PC-9 (cell line): Measurements from ENCODE around the gene SMIM14. TPM values are rescaled to one million over a fixed set of nuclear protein-coding genes. Genes with fewer than 3 reads are reported as not detected.

Source experiments
- BruUV-seq: library from RNA; stranded (reverse); fragments of 400-500 nt; replicated peaks from 2 replicates; lab custom pipeline; 2021; lab: Mats Ljungman, UMichigan
- CTCF ChIA-PET: fragments of 300-600 bp; sonication (Branson Sonifier 250); formaldehyde crosslinking; loops from one replicate; lab custom pipeline; 2022; ENCODE audit warnings: antibody characterized with exemption; lab: Charles Lee
- POLR2A ChIA-PET: fragments of 300-600 bp; sonication (Branson Sonifier 250); formaldehyde crosslinking; loops from one replicate; lab custom pipeline; 2022; ENCODE audit warnings: antibody characterized with exemption; ENCODE audit not compliant: unreplicated experiment; lab: Charles Lee
- DNase-seq, 2 experiments: peaks; one replicate each; pipeline versions ENCODE4 v3.0.0 to v3.0.0-alpha.2; 2015 to 2022; ENCODE audit warnings: mixed read lengths in 1 of 2
- H2AFZ ChIP-seq: fragments of 200-600 bp; sonication (generic); 2 replicates; pipeline ENCODE4 v1.8.1; 2017; ENCODE audit warnings: antibody characterized with exemption
- H3F3A ChIP-seq: fragments of 200-600 bp; sonication (generic); 2 replicates; pipeline ENCODE4 v1.8.1; 2017; ENCODE audit warnings: antibody characterized with exemption, mild to moderate bottlenecking, low read depth; ENCODE audit not compliant: insufficient read depth
- H3K27ac ChIP-seq: fragments of 200-600 bp; sonication (generic); 2 replicates; pipeline ENCODE4 v1.6.1; 2016; ENCODE audit warnings: mixed run types
- H3K27me3 ChIP-seq: fragments of 200-600 bp; sonication (generic); 2 replicates; pipeline ENCODE4 v1.6.1; 2016; ENCODE audit warnings: low read depth, mixed run types; ENCODE audit not compliant: insufficient read depth
- H3K36me3 ChIP-seq: fragments of 200-600 bp; sonication (generic); 2 replicates; pipeline ENCODE4 v1.6.1; 2016; ENCODE audit warnings: low read depth, mixed run types
- H3K4me1 ChIP-seq: fragments of 200-600 bp; sonication (generic); replicated peaks from 2 replicates; pipeline ENCODE4 v1.6.1; 2016; ENCODE audit warnings: mixed run types; ENCODE audit not compliant: insufficient read depth
- H3K4me2 ChIP-seq: fragments of 200-600 bp; sonication (generic); 2 replicates; pipeline ENCODE4 v1.6.1; 2017; ENCODE audit warnings: mixed run types
- H3K4me3 ChIP-seq: fragments of 200-600 bp; sonication (generic); 2 replicates; pipeline ENCODE4 v1.6.1; 2016; ENCODE audit warnings: mixed run types
- H3K79me2 ChIP-seq: fragments of 200-600 bp; sonication (generic); 2 replicates; pipeline ENCODE4 v1.6.1; 2017; ENCODE audit warnings: low read depth, mixed run types
- H3K9me2 ChIP-seq: fragments of 200-600 bp; sonication (generic); 2 replicates; pipeline ENCODE4 v1.8.1; 2017; ENCODE audit warnings: mild to moderate bottlenecking; ENCODE audit not compliant: insufficient read depth
- H3K9me3 ChIP-seq: fragments of 200-600 bp; sonication (generic); 2 replicates; pipeline ENCODE4 v1.8.1; 2016; ENCODE audit warnings: low read depth; ENCODE audit not compliant: insufficient read depth
- H4K20me1 ChIP-seq: fragments of 200-600 bp; sonication (generic); 2 replicates; pipeline ENCODE4 v1.8.1; 2017; ENCODE audit not compliant: insufficient read depth
- EZH2 ChIP-seq: fragments of 200-600 bp; sonication (generic); IDR thresholded peaks from 2 replicates; pipeline ENCODE4 v1.8.0; 2017; ENCODE audit warnings: antibody characterized with exemption, low read depth
- intact Hi-C: fragments of 100-400 bp; cut with micrococcal nuclease; formaldehyde crosslinking; loops from one replicate; pipeline ENCODE4 v1.10.0; 2022; ENCODE audit not compliant: unreplicated experiment
- total RNA-seq: library from RNA; stranded (reverse); gene quantifications from 2 replicates; pipeline ENCODE4 v1.2.3, GENCODE V29; 2021
- TF ChIP-seq, protein P1 (sequence below): fragments of 200-600 bp; sonication (generic); conservative IDR thresholded peaks from 2 replicates; pipeline ENCODE4 v1.6.1; 2017; ENCODE audit warnings: mixed run types, antibody characterized with exemption, mild to moderate bottlenecking, moderate library complexity

The SMIM14 gene
- total RNA-seq, 1 experiment from 2014 or later = 64.1 TPM

DNA sequence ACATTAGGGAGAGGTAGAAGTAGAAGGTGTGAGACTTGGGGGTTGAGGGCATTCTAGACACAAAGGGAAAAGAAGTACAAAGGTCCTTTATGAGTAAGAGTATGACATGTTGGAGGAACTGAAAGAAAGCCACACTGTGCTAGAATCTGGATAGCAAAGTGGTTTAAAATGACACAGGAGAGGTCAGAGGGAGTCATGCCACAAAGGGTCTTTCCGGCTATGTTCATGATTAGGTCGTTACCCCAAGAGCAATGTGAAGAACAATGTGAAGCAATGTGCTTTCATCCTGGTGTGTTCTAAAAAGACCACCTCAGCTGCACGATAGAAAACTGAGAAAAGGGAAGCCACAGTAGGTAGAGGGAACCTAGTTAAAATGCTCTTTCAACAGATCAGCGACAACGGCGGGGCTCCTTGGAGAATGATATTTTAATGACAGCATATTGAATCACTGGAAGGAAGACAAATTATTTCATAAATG lies 29.2 kb downstream of the SMIM14 start:
- CTCF ChIA-PET = no interaction called here
- Histone ChIP-seq H3F3A (peaks cover 25% of the 10 kb centered on the region; the same call in 1 of the 2 replicates), H3K27ac (peak overlapping the region; percentile 41; the same call in 1 of the 2 replicates), H3K79me2 (peaks cover 5% of the 10 kb centered on the region; the same call in 1 of the 2 replicates), H2AFZ (no peak overlapping the region), H3K4me3 (no peak overlapping the region), H3K4me2 (peak overlapping the region; percentile 42), H3K4me1 (peaks cover 44% of the 10 kb centered on the region), H3K27me3 (no peaks in the 10 kb centered on the region), H3K9me3 (0 out of 2 replicates have a peak, but pooled peaks cover 5% of the 10 kb centered on the region), H3K36me3 (peaks cover 6% of the 10 kb centered on the region), H4K20me1 (no peaks in the 10 kb centered on the region), H3K9me2 (no peaks in the 10 kb centered on the region)
- POLR2A ChIA-PET = interaction anchor here (0.6 kb wide), 1 partner anchor 37 kb away, joined by 14 read pairs; no protein-coding TSS in a partner anchor
- intact Hi-C loops = no loop called here
- TF ChIP-seq EZH2 = no peak
- TF ChIP-seq, protein P1, sequence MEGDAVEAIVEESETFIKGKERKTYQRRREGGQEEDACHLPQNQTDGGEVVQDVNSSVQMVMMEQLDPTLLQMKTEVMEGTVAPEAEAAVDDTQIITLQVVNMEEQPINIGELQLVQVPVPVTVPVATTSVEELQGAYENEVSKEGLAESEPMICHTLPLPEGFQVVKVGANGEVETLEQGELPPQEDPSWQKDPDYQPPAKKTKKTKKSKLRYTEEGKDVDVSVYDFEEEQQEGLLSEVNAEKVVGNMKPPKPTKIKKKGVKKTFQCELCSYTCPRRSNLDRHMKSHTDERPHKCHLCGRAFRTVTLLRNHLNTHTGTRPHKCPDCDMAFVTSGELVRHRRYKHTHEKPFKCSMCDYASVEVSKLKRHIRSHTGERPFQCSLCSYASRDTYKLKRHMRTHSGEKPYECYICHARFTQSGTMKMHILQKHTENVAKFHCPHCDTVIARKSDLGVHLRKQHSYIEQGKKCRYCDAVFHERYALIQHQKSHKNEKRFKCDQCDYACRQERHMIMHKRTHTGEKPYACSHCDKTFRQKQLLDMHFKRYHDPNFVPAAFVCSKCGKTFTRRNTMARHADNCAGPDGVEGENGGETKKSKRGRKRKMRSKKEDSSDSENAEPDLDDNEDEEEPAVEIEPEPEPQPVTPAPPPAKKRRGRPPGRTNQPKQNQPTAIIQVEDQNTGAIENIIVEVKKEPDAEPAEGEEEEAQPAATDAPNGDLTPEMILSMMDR = no peak
- no peak for DNase-seq
- BruUV-seq = no TSS peak

GRCh38 chr4:39608451-39608850 lies 30.2 kb downstream of the SMIM14 start:
- intact Hi-C loops = no loop called here
- Histone ChIP-seq H3K27ac (no peak overlapping the region), H3K9me3 (0 out of 2 replicates have a peak, but pooled peaks cover 5% of the 10 kb centered on the region), H3K27me3 (no peaks in the 10 kb centered on the region), H3K4me3 (no peak overlapping the region), H4K20me1 (no peaks in the 10 kb centered on the region), H3K36me3 (peaks cover 6% of the 10 kb centered on the region), H3K4me2 (no peak overlapping the region), H3K9me2 (no peaks in the 10 kb centered on the region), H3K79me2 (no peaks in the 10 kb centered on the region; the same call in 1 of the 2 replicates), H3K4me1 (peaks cover 34% of the 10 kb centered on the region), H3F3A (peaks cover 19% of the 10 kb centered on the region; the same call in 1 of the 2 replicates), H2AFZ (no peak overlapping the region)
- DNase-seq = no peak
- TF ChIP-seq, protein P1 = no peak
- TF ChIP-seq EZH2 = no peak
- ChIA-PET CTCF (no interaction called here), POLR2A (interaction anchor here (0.6 kb wide), 1 partner anchor 117 kb away, joined by 7 read pairs; no protein-coding TSS in a partner anchor)
- BruUV-seq = no TSS peak

DNA sequence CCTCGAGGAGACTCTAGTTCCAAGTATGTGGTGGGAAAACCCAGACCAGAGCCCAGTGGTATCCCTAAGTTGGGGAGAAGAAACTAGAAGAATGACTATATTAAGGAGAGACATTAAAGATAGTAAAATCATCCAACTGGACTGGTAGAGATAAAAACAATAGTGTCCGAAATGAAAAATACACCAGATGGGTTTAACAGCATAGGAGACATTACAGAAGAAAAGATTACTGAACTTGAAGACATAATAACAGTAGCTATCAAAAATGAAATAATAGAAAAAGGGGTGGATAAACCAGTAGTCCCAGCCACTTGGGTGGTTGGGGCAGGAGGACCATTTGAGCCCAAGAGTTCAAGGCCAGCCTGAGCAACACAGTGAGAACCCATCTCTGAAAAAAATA lies 31.9 kb downstream of the SMIM14 start:
- POLR2A ChIA-PET = no interaction called here
- peaks cover 14% of the 10 kb centered on the region; the same call in 1 of the 2 replicates for H3F3A ChIP-seq
- H3K4me3 ChIP-seq = no peak overlapping the region
- no TSS peak for BruUV-seq
- H2AFZ ChIP-seq = no peak overlapping the region
- H3K4me1 ChIP-seq = peaks cover 21% of the 10 kb centered on the region
- no peak for DNase-seq
- no peaks in the 10 kb centered on the region for H3K79me2 ChIP-seq
- TF ChIP-seq, protein P1 = no peak
- TF ChIP-seq EZH2 = no peak
- H3K9me2 ChIP-seq = no peaks in the 10 kb centered on the region
- no peaks in the 10 kb centered on the region for H3K27me3 ChIP-seq
- CTCF ChIA-PET = no interaction called here
- intact Hi-C loops = no loop called here
- peaks cover 8% of the 10 kb centered on the region for H3K36me3 ChIP-seq
- H4K20me1 ChIP-seq = no peaks in the 10 kb centered on the region
- no peak overlapping the region for H3K27ac ChIP-seq
- H3K4me2 ChIP-seq = no peak overlapping the region
- 0 out of 2 replicates have a peak, but pooled peaks cover 5% of the 10 kb centered on the region for H3K9me3 ChIP-seq
